GM19025 (cell line): ENCODE measurements around the gene COL23A1.

ENCODE experiments used
- ATAC-seq: cut with Tn5 transposase; IDR thresholded peaks from one replicate; pipeline ENCODE4 v1.9.1; 2021; ENCODE audit warnings: mild to moderate bottlenecking, low read depth, moderate library complexity; ENCODE audit not compliant: unreplicated experiment

COL23A1 gene

GRCh38 chr5:178416206-178416882, 173.8 kb downstream of the COL23A1 start:
- ATAC-seq = no peak

GRCh38 chr5:178415353-178415752, 174.8 kb downstream of the COL23A1 start:
- no peak for ATAC-seq

GRCh38 chr5:178413988-178414387, 176.2 kb downstream of the COL23A1 start:
- ATAC-seq = no peak

GRCh38 chr5:178411083-178411482, 179.1 kb downstream of the COL23A1 start:
- no peak for ATAC-seq

GRCh38 chr5:178407646-178408045, 182.5 kb downstream of the COL23A1 start:
- ATAC-seq = no peak

GRCh38 chr5:178404987-178405386, 185.2 kb downstream of the COL23A1 start:
- no peak for ATAC-seq

GRCh38 chr5:178403956-178404600, 186.1 kb downstream of the COL23A1 start:
- ATAC-seq = no peak

GRCh38 chr5:178403351-178403750, 186.8 kb downstream of the COL23A1 start:
- ATAC-seq = no peak

GRCh38 chr5:178399701-178400095, 190.5 kb downstream of the COL23A1 start:
- no peak for ATAC-seq

- ATAC-seq = no peak
Measured at GRCh38 chr5:178398901-178399700, 191.1 kb downstream of the COL23A1 start.

GRCh38 chr5:178396796-178397720, 193.1 kb downstream of the COL23A1 start:
- no peak for ATAC-seq

GRCh38 chr5:178394074-178394473, 196.1 kb downstream of the COL23A1 start:
- no peak for ATAC-seq

GRCh38 chr5:178392931-178393394, 197.2 kb downstream of the COL23A1 start:
- no peak for ATAC-seq

- ATAC-seq = no peak
Measured at GRCh38 chr5:178392386-178392785, 197.8 kb downstream of the COL23A1 start.

GRCh38 chr5:178391480-178391879, 198.7 kb downstream of the COL23A1 start:
- no peak for ATAC-seq

- ATAC-seq = no peak
Measured at GRCh38 chr5:178389796-178390195, 200.4 kb downstream of the COL23A1 start.

GRCh38 chr5:178389026-178389729, 201.0 kb downstream of the COL23A1 start:
- ATAC-seq = no peak

GRCh38 chr5:178388386-178389025, 201.7 kb downstream of the COL23A1 start:
- ATAC-seq = no peak

GRCh38 chr5:178387856-178388190, 202.4 kb downstream of the COL23A1 start:
- ATAC-seq = no peak
